ENCODE measurements around the gene NFIC. TPM values are rescaled to one million over a fixed set of nuclear protein-coding genes. Genes with fewer than 3 reads are reported as not detected.

Gene NFIC
- total and polyA plus RNA-seq, 2 of the 4 experiments (the other 2 are of a cell fraction): 21.9 to 32.1 TPM

DNA sequence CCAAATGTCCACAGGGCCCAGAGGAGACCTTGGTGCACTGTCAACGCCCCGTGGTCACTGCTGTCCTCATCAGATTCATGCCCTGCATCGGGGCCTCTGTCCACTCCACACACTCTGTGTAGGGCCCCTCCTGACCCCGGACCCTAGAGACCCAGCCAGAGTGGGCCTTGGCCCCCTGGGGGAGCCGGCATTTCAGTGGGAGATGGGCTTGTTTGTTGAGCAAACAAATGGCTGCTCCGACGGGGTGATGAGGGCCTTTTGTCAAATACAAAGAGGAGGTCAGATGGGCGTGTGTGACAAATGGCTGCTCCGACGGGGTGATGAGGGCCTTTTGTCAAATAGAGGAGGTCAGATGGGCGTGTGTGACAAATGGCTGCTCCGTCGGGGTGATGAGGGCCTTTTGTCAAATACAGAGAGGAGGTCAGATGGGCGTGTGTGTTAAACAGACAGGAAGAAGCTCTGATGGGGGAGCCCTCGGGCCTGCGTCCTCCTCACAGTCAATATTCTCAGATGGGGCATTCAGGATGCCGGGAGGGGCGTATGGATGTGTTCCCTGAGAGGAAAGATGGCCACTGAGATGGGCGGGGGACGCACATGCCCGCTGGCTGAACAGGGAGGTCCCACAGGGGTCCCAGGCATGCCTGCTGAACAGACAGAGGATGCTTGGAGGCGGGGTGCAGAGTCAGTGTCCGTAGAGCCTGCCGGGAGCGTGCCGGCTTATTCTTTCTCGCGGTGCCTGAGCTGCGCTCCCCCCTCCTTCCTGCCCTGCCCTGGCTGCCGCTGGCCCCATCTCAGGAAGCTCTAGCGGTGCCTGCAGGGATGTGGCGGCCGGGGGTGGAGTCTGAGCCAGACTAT lies 77.7 kb downstream of the NFIC start (continued):
- TF ChIP-seq MXI1 (IDR thresholded peaks at IDR 0.05; ENCODE audit: borderline replicate concordance, low read depth, low read length): no peak

DNA sequence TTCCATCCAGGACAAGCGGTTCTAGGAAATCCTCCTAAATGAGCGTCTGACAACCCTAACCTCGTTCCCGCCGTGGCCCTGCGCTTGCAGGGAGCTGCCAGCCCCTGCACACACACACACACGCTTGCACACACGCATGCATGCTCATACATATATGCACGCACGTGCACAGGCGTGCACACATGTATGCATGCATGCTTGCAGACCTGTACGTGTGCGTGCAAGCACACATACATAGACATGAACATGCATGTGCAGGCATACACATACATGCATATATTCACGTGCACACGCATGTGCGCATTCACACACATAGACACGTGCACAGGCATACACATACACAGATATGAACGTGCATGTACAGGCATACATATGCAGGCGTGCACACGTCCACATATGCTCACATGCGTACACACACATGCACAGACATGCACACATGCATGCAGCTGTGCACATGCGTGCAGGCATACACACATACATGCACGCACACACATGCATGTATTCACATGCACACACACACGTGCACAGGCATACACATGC lies 78.4 kb downstream of the NFIC start:
- Histone ChIP-seq H2BK20ac (ENCODE audit: low read depth, low read length) (no peak overlapping the region), H3K4me2 (ENCODE audit: low read depth, low read length) (no peak overlapping the region), H3K4me1 (ENCODE audit: control insufficient read depth, insufficient read depth, low read length) (no peaks in the 10 kb centered on the region; the same call in 1 of the 2 replicates), H3K27me3 (ENCODE audit: control insufficient read depth, insufficient read depth, low read length) (no peaks in the 10 kb centered on the region), H3K79me1 (ENCODE audit: low read depth in 1 of 2, low read length in 2 of 2) (peaks cover 22 to 79% of the 10 kb centered on the region in 2 experiments), H2BK120ac (ENCODE audit: low read depth, low read length) (no peak overlapping the region), H3K36me3 (ENCODE audit: control insufficient read depth, insufficient read depth, low read length) (peaks cover 59% of the 10 kb centered on the region), H2BK15ac (ENCODE audit: low read depth, low read length) (no peak overlapping the region), H4K8ac (ENCODE audit: low read depth in 2 of 2, low read length in 2 of 2) (no peak overlapping the region), H3K4ac (ENCODE audit: low read depth, low read length) (no peak overlapping the region), H2AFZ (replicated peaks; ENCODE audit: low read length, poor library complexity) (peak overlapping the region; percentile 81), H3K4me3 (ENCODE audit: insufficient read depth, low read depth, low read length) (no peak overlapping the region), H2AK9ac (replicated peaks; ENCODE audit: low read depth, low read length, poor library complexity) (peak overlapping the region; percentile 23), H3K56ac (ENCODE audit: extremely low read depth, insufficient read depth, low read length) (no peak overlapping the region), H3K9ac (ENCODE audit: low read depth, low read length) (no peak overlapping the region), H3K9me3 (ENCODE audit: control insufficient read depth, insufficient read depth, low read length) (no peaks in the 10 kb centered on the region), H3K14ac (replicated peaks; ENCODE audit: low read depth, low read length) (no peak overlapping the region), H4K5ac (ENCODE audit: low read depth, low read length) (no peak overlapping the region), H4K20me1 (ENCODE audit: insufficient read depth, low read length) (peaks cover 47% of the 10 kb centered on the region), H4K91ac (ENCODE audit: insufficient read depth, low read depth, low read length) (no peak overlapping the region), H3K18ac (ENCODE audit: low read depth, low read length) (no peak overlapping the region), H3K9me1 (ENCODE audit: insufficient read depth, low read length) (peaks cover 5% of the 10 kb centered on the region), H3K23ac (ENCODE audit: low read depth, low read length) (peak overlapping the region; percentile 39; the same call in 1 of the 2 replicates), H2AK5ac (ENCODE audit: low read depth, low read length) (no peak overlapping the region), H3K27ac (ENCODE audit: insufficient read depth, low read length) (no peak overlapping the region), H2BK5ac (ENCODE audit: low read depth, low read length, poor library complexity, severe bottlenecking) (no peak overlapping the region)
- dilution Hi-C loops (cut with HindIII; ENCODE audit: low sequenced_read_pairs, unreplicated experiment): no loop called here
- ChIA-PET CTCF (no interaction called here), POLR2A (ENCODE audit: unreplicated experiment) (no interaction called here)
- DNase-seq (no peak), ATAC-seq (ENCODE audit: low read depth) (no peak)
- no TSS peak for BruUV-seq (replicated peaks)
- intact Hi-C loops (cut with micrococcal nuclease): no loop called here
- WGBS, 2 experiments (ENCODE audit: extremely low coverage in 2 of 2, insufficient read length in 1 of 2): 84% methylated on average over 24 of the region's 24 CpGs; no CpG with 5 or more reads in 1 of the 2 experiments
- TF ChIP-seq MAFK (IDR thresholded peaks at IDR 0.05; ENCODE audit: low read depth, low read length) (no peak), NFE2L2 (IDR thresholded peaks at IDR 0.05; ENCODE audit: low read depth, low read length) (no peak), RFX5 (IDR thresholded peaks at IDR 0.05; ENCODE audit: low read depth, low read length) (no peak), CEBPB (IDR thresholded peaks at IDR 0.05; ENCODE audit: low read depth, low read length) (no peak), BHLHE40 (IDR thresholded peaks at IDR 0.05; ENCODE audit: low read depth, low read length) (no peak), RCOR1 (IDR thresholded peaks at IDR 0.05; ENCODE audit: insufficient replicate concordance, low read length) (no peak), SMC3 (IDR thresholded peaks at IDR 0.05; ENCODE audit: low read depth, low read length) (no peak), POLR2A (IDR thresholded peaks at IDR 0.05; ENCODE audit: low read depth, low read length) (no peak), MXI1 (IDR thresholded peaks at IDR 0.05; ENCODE audit: borderline replicate concordance, low read depth, low read length) (no peak), FOS (IDR thresholded peaks at IDR 0.05; ENCODE audit: low read depth, low read length) (no peak), MAZ (IDR thresholded peaks at IDR 0.05; ENCODE audit: borderline replicate concordance, low read depth, low read length) (no peak)
- TF ChIP-seq, protein P1, sequence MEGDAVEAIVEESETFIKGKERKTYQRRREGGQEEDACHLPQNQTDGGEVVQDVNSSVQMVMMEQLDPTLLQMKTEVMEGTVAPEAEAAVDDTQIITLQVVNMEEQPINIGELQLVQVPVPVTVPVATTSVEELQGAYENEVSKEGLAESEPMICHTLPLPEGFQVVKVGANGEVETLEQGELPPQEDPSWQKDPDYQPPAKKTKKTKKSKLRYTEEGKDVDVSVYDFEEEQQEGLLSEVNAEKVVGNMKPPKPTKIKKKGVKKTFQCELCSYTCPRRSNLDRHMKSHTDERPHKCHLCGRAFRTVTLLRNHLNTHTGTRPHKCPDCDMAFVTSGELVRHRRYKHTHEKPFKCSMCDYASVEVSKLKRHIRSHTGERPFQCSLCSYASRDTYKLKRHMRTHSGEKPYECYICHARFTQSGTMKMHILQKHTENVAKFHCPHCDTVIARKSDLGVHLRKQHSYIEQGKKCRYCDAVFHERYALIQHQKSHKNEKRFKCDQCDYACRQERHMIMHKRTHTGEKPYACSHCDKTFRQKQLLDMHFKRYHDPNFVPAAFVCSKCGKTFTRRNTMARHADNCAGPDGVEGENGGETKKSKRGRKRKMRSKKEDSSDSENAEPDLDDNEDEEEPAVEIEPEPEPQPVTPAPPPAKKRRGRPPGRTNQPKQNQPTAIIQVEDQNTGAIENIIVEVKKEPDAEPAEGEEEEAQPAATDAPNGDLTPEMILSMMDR (conservative IDR thresholded peaks at IDR 0.05; ENCODE audit: low read depth, low read length): no peak
- TF ChIP-seq, protein P2, sequence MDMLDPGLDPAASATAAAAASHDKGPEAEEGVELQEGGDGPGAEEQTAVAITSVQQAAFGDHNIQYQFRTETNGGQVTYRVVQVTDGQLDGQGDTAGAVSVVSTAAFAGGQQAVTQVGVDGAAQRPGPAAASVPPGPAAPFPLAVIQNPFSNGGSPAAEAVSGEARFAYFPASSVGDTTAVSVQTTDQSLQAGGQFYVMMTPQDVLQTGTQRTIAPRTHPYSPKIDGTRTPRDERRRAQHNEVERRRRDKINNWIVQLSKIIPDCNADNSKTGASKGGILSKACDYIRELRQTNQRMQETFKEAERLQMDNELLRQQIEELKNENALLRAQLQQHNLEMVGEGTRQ (IDR thresholded peaks at IDR 0.05; ENCODE audit: low read depth, low read length): no peak
- in situ Hi-C loops (cut with MboI; ENCODE audit: low sequenced_read_pairs): no loop called here
